ENCODE results near the gene CASP9.

Gene CASP9

DNA sequence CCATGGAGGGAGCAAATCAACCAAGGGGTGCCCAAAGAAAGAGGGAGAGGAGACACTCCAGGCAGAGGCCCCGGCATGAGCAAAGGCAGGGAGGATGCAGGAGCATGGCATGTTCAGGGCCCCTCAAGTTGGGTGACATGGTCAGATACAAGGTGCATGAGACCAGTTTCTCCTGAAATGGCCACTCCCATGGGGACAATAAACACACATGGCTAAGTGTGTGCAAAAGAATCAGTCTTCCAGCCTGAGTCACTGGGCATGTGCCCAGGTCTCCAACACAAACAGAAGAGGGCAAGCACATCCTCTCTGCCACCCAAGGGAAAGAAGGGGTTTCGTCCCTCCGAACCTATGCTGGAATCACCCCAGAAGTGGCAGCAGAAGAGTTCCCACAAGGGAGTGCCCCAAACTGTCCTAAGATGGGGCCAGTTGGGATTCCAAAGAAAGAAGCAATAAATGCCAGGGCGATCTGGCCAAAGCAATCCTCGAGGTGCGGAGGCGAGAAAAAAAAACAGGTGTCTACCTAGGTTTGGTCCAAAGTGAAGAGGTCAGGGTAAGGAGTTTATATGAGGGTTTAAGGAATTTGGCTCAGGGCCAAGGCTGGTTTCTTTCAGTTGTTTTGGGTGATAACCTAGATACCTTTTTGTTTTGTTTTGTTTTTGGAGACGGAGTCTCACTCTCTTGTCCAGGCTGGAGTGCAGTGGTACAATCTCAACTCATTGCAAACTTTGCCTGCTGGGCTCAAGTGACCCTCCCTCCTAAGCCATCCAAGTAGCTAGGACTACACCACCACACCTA lies 13.2 kb downstream of the CASP9 start:
- no peak for DNase-seq
- Histone ChIP-seq H2BK5ac (ENCODE audit: low read depth, low read length, poor library complexity, severe bottlenecking) (no peak overlapping the region), H2AK5ac (ENCODE audit: low read length, severe bottlenecking) (no peak overlapping the region), H3K18ac (ENCODE audit: low read depth in 1 of 2, low read length in 2 of 2) (no peak overlapping the region), H3K9me3 (ENCODE audit: control insufficient read depth, low read length) (no peaks in the 10 kb centered on the region), H3K9ac (ENCODE audit: low read length) (no peak overlapping the region), H3K4ac (ENCODE audit: low read depth in 1 of 2, low read length in 2 of 2) (no peak overlapping the region), H3K79me1 (replicated peaks; ENCODE audit: low read length, poor library complexity, severe bottlenecking) (peaks cover 23% of the 10 kb centered on the region), H3K27ac (ENCODE audit: low read length, poor library complexity, severe bottlenecking) (no peak overlapping the region), H4K91ac (ENCODE audit: low read length) (no peak overlapping the region), H2BK12ac (ENCODE audit: low read length in 2 of 2) (no peak overlapping the region), H3K14ac (ENCODE audit: low read length in 2 of 2) (peak overlapping the region in 1 of 2 experiments; percentile 74), H4K8ac (ENCODE audit: low read length) (no peak overlapping the region), H3K27me3 (ENCODE audit: control insufficient read depth in 1 of 2, insufficient read depth in 1 of 2, low read length in 2 of 2) (no peaks in the 10 kb centered on the region), H3K4me1 (ENCODE audit: control insufficient read depth, insufficient read depth, low read depth, low read length) (no peaks in the 10 kb centered on the region), H3K4me3 (ENCODE audit: insufficient read depth in 1 of 2, low read depth in 1 of 2, low read length in 2 of 2) (no peak overlapping the region), H2AFZ (ENCODE audit: low read depth, low read length) (no peak overlapping the region), H3K36me3 (ENCODE audit: control insufficient read depth in 1 of 2, insufficient read depth in 2 of 2, low read depth in 1 of 2, low read length in 2 of 2) (peaks cover 6 to 22% of the 10 kb centered on the region in 2 experiments), H3K23ac (ENCODE audit: low read length in 2 of 2) (no peak overlapping the region), H2BK15ac (ENCODE audit: low read depth, poor library complexity, severe bottlenecking) (no peak overlapping the region), H2BK120ac (ENCODE audit: low read depth, low read length) (no peak overlapping the region), H3K4me2 (ENCODE audit: low read length, poor library complexity, severe bottlenecking) (no peak overlapping the region)
- 94% methylated on average over 8 of the region's 8 CpGs for WGBS

DNA sequence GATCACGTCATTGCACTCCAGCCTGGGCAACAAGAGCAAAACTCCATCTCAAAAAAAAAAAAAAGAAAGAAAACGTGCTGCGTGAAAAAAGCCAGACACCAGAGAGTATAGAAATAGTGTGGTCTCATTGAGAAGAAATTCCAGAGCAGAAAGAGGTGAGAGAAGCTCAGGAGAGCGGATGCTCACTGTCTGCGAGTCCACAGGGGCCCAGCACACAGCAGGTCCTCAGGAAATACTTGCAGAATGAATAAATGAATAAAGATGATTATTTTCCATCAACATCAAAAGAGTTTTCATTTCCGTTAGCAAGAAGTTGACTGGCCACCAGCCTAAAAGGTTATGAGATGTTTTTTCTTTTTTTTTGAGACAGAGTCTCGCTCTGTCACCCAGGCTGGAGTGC lies 14.4 kb downstream of the CASP9 start:
- H3K27ac ChIP-seq (ENCODE audit: low read length, poor library complexity, severe bottlenecking) = no peak overlapping the region
- H3K14ac ChIP-seq (ENCODE audit: low read length in 2 of 2) = no peak overlapping the region
- no peak overlapping the region for H2BK15ac ChIP-seq (ENCODE audit: low read depth, poor library complexity, severe bottlenecking)
- H3K4me1 ChIP-seq (ENCODE audit: control insufficient read depth, insufficient read depth, low read depth, low read length) = no peaks in the 10 kb centered on the region
- no peak overlapping the region for H3K23ac ChIP-seq (ENCODE audit: low read length in 2 of 2)
- peaks cover 18 to 34% of the 10 kb centered on the region in 2 experiments for H3K36me3 ChIP-seq (ENCODE audit: control insufficient read depth in 1 of 2, insufficient read depth in 2 of 2, low read depth in 1 of 2, low read length in 2 of 2)
- H3K4me2 ChIP-seq (ENCODE audit: low read length, poor library complexity, severe bottlenecking) = no peak overlapping the region
- no peak overlapping the region for H3K4ac ChIP-seq (ENCODE audit: low read depth in 1 of 2, low read length in 2 of 2)
- no peaks in the 10 kb centered on the region for H3K9me3 ChIP-seq (ENCODE audit: control insufficient read depth, low read length)
- H2BK120ac ChIP-seq (ENCODE audit: low read depth, low read length) = no peak overlapping the region
- no peak overlapping the region for H2BK12ac ChIP-seq (ENCODE audit: low read length in 2 of 2)
- H3K18ac ChIP-seq (ENCODE audit: low read depth in 1 of 2, low read length in 2 of 2) = no peak overlapping the region
- no peak overlapping the region for H4K8ac ChIP-seq (ENCODE audit: low read length)
- no peak overlapping the region for H3K9ac ChIP-seq (ENCODE audit: low read length)
- 83% methylated on average over 6 of the region's 7 CpGs for whole genome bisulfite sequencing
- H2AFZ ChIP-seq (ENCODE audit: low read depth, low read length) = no peak overlapping the region
- no peak overlapping the region for H2BK5ac ChIP-seq (ENCODE audit: low read depth, low read length, poor library complexity, severe bottlenecking)
- no peak overlapping the region for H2AK5ac ChIP-seq (ENCODE audit: low read length, severe bottlenecking)
- peaks cover 23% of the 10 kb centered on the region for H3K79me1 ChIP-seq (replicated peaks; ENCODE audit: low read length, poor library complexity, severe bottlenecking)
- H3K4me3 ChIP-seq (ENCODE audit: insufficient read depth in 1 of 2, low read depth in 1 of 2, low read length in 2 of 2) = no peak overlapping the region
- DNase-seq = no peak
- no peak overlapping the region for H4K91ac ChIP-seq (ENCODE audit: low read length)
- H3K27me3 ChIP-seq (ENCODE audit: control insufficient read depth in 1 of 2, insufficient read depth in 1 of 2, low read length in 2 of 2) = no peaks in the 10 kb centered on the region

DNA sequence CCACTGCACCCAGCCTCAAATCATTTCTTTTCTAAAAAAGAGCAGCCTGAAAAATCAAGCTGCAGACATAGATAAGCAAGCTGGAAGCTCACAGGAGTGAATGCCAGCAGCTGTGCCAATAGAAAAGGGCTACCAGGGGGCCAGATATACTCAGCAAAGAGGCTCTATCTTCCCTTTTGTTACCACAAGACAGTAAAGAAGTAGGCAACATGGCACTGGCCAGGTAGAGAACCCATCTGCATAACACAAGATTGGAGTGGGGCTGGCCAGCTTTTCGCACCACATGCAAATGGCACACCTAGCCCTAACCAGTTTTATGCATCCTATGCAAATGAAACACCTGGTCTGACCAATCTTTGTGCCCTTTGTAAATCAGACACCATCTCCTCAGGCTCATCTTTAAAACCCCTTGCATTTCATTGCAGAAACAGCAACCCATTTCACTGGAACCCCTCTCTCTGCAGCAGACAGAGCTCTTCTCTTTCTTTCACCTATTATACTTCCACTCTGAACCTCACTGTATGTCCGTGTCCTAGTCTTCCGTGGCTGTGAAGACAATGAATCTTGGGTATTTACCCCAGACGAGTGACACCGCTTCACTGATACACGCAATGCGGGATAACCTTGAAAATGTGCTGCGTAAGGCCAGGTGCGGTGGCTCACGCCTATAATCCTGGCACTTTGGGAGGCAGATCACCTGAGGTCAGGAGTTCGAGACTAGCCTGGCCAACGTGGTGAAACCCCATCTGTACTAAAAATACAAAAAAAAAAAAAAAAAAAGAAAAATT lies 15.1 kb downstream of the CASP9 start:
- 83% methylated on average over 10 of the region's 12 CpGs for WGBS
- peaks cover 17 to 39% of the 10 kb centered on the region in 2 experiments for H3K36me3 ChIP-seq (ENCODE audit: control insufficient read depth in 1 of 2, insufficient read depth in 2 of 2, low read depth in 1 of 2, low read length in 2 of 2)
- no peak overlapping the region for H3K18ac ChIP-seq (ENCODE audit: low read depth in 1 of 2, low read length in 2 of 2)
- H3K14ac ChIP-seq (ENCODE audit: low read length in 2 of 2) = no peak overlapping the region
- H3K4ac ChIP-seq (ENCODE audit: low read depth in 1 of 2, low read length in 2 of 2) = no peak overlapping the region
- H4K8ac ChIP-seq (ENCODE audit: low read length) = no peak overlapping the region
- H3K4me1 ChIP-seq (ENCODE audit: control insufficient read depth, insufficient read depth, low read depth, low read length) = no peaks in the 10 kb centered on the region
- H3K4me3 ChIP-seq (ENCODE audit: insufficient read depth in 1 of 2, low read depth in 1 of 2, low read length in 2 of 2) = no peak overlapping the region
- no peak overlapping the region for H2AK5ac ChIP-seq (ENCODE audit: low read length, severe bottlenecking)
- H2AFZ ChIP-seq (ENCODE audit: low read depth, low read length) = no peak overlapping the region
- no peaks in the 10 kb centered on the region for H3K27me3 ChIP-seq (ENCODE audit: control insufficient read depth in 1 of 2, insufficient read depth in 1 of 2, low read length in 2 of 2)
- no peak overlapping the region for H3K27ac ChIP-seq (ENCODE audit: low read length, poor library complexity, severe bottlenecking)
- no peak overlapping the region for H2BK5ac ChIP-seq (ENCODE audit: low read depth, low read length, poor library complexity, severe bottlenecking)
- H3K9me3 ChIP-seq (ENCODE audit: control insufficient read depth, low read length) = no peaks in the 10 kb centered on the region
- no peak overlapping the region for H3K4me2 ChIP-seq (ENCODE audit: low read length, poor library complexity, severe bottlenecking)
- no peak overlapping the region for H3K9ac ChIP-seq (ENCODE audit: low read length)
- H2BK15ac ChIP-seq (ENCODE audit: low read depth, poor library complexity, severe bottlenecking) = no peak overlapping the region
- H3K23ac ChIP-seq (ENCODE audit: low read length in 2 of 2) = no peak overlapping the region
- no peak for DNase-seq
- no peak overlapping the region for H2BK120ac ChIP-seq (ENCODE audit: low read depth, low read length)
- H4K91ac ChIP-seq (ENCODE audit: low read length) = no peak overlapping the region
- no peak overlapping the region for H2BK12ac ChIP-seq (ENCODE audit: low read length in 2 of 2)
- peaks cover 23% of the 10 kb centered on the region for H3K79me1 ChIP-seq (replicated peaks; ENCODE audit: low read length, poor library complexity, severe bottlenecking)

DNA sequence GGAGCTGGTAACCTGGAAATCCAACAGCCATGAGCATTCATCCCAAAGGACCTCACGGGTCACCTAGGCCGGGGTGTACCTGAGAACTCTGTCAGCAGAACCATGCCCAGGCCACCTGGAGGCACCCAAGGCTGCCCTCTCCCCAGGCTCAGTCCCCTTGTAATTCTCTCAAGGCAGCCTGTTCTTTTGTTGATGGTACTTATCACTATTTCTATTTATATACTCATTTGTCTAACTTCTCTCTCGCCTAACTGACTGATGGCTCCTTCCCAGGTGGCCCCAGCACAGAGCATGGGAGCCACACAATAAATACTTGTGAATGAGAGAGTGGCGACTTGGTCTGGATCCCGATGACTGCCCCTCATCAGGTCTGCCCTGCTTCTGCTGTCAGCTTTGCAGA lies 16.7 kb downstream of the CASP9 start:
- no peaks in the 10 kb centered on the region for H3K9me3 ChIP-seq (ENCODE audit: control insufficient read depth, low read length)
- no peak overlapping the region for H3K4ac ChIP-seq (ENCODE audit: low read depth in 1 of 2, low read length in 2 of 2)
- no peak overlapping the region for H2BK5ac ChIP-seq (ENCODE audit: low read depth, low read length, poor library complexity, severe bottlenecking)
- H2BK120ac ChIP-seq (ENCODE audit: low read depth, low read length) = no peak overlapping the region
- no peak overlapping the region for H3K4me3 ChIP-seq (ENCODE audit: insufficient read depth in 1 of 2, low read depth in 1 of 2, low read length in 2 of 2)
- H3K27ac ChIP-seq (ENCODE audit: low read length, poor library complexity, severe bottlenecking) = no peak overlapping the region
- no peak overlapping the region for H4K8ac ChIP-seq (ENCODE audit: low read length)
- H2BK12ac ChIP-seq (ENCODE audit: low read length in 2 of 2) = no peak overlapping the region
- H3K18ac ChIP-seq (ENCODE audit: low read depth in 1 of 2, low read length in 2 of 2) = no peak overlapping the region
- no peak overlapping the region for H2BK15ac ChIP-seq (ENCODE audit: low read depth, poor library complexity, severe bottlenecking)
- peaks cover 21% of the 10 kb centered on the region for H3K79me1 ChIP-seq (replicated peaks; ENCODE audit: low read length, poor library complexity, severe bottlenecking)
- no peaks in the 10 kb centered on the region for H3K27me3 ChIP-seq (ENCODE audit: control insufficient read depth in 1 of 2, insufficient read depth in 1 of 2, low read length in 2 of 2)
- H3K36me3 ChIP-seq (ENCODE audit: control insufficient read depth in 1 of 2, insufficient read depth in 2 of 2, low read depth in 1 of 2, low read length in 2 of 2) = peaks cover 19 to 41% of the 10 kb centered on the region in 2 experiments
- no peak overlapping the region for H3K23ac ChIP-seq (ENCODE audit: low read length in 2 of 2)
- no peak overlapping the region for H4K91ac ChIP-seq (ENCODE audit: low read length)
- H3K4me2 ChIP-seq (ENCODE audit: low read length, poor library complexity, severe bottlenecking) = no peak overlapping the region
- no peak overlapping the region for H3K14ac ChIP-seq (ENCODE audit: low read length in 2 of 2)
- no peak for DNase-seq
- no peaks in the 10 kb centered on the region for H3K4me1 ChIP-seq (ENCODE audit: control insufficient read depth, insufficient read depth, low read depth, low read length)
- WGBS = 94% methylated on average over 5 of the region's 5 CpGs
- no peak overlapping the region for H2AK5ac ChIP-seq (ENCODE audit: low read length, severe bottlenecking)
- no peak overlapping the region for H3K9ac ChIP-seq (ENCODE audit: low read length)
- no peak overlapping the region for H2AFZ ChIP-seq (ENCODE audit: low read depth, low read length)
